ENCODE results near the gene NDUFA5. TPM values are rescaled to one million over a fixed set of nuclear protein-coding genes. Genes with fewer than 3 reads are reported as not detected.
"Not testable (repeated sequence)": the region's sequence is repeated elsewhere in the genome, so short reads cannot be mapped to it uniquely, and the experiment has no call there.

Gene NDUFA5
- total RNA-seq, 1 donor from 2014 or later, result 30.1 TPM

- peak; percentile 73 for DNase-seq (ENCODE audit: low read depth)
- H3K4me3 ChIP-seq (ENCODE audit: low read depth, low read length), result peak within 1 kb of the TSS; percentile 78
- no peak for TF ChIP-seq CTCF (conservative IDR thresholded peaks at IDR 0.05; ENCODE audit: low read depth, low read length)
Observed at GRCh38 chr7:123534383-123535260, 23.0 kb downstream of the NDUFA5 start, which contains the start of gene IQUB. Gene IQUB, minus strand, starts transcription at chr7:123534595. Its CDS starts 22,255 bp downstream, at chr7:123512340.

DNA sequence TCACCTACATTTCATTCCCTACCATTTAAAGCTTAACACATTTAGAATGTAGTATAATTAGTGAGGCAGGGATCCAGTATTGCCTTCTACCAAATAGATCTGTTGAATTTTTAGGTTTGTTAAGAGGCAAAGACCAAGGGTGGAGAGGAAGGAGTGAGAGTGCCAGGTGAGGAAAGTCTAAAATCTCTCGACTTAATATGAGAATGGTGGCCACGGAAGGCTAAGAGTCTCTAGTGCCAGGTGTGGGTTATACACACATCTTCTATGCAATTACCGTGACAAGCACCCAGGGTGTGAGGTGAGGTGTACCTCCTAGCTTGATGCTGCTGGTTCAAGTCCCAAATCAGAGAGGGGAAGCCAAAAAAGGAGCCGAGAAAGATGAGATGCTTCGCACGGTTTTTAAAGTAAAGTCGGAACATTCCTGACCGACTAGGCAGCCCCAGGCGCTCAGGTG is 23.7 kb downstream of the NDUFA5 start:
- TF ChIP-seq CTCF (conservative IDR thresholded peaks at IDR 0.05; ENCODE audit: low read depth, low read length), result no peak
- H3K4me3 ChIP-seq (ENCODE audit: low read depth, low read length), result peak overlapping the region; percentile 78
- DNase-seq (ENCODE audit: low read depth), result no peak

- DNase-seq (ENCODE audit: low read depth), result no peak
- no peak for TF ChIP-seq CTCF (conservative IDR thresholded peaks at IDR 0.05; ENCODE audit: low read depth, low read length)
- peak overlapping the region; percentile 78 for H3K4me3 ChIP-seq (ENCODE audit: low read depth, low read length)
Observed at GRCh38 chr7:123533553-123533917, 24.1 kb downstream of the NDUFA5 start.

DNA sequence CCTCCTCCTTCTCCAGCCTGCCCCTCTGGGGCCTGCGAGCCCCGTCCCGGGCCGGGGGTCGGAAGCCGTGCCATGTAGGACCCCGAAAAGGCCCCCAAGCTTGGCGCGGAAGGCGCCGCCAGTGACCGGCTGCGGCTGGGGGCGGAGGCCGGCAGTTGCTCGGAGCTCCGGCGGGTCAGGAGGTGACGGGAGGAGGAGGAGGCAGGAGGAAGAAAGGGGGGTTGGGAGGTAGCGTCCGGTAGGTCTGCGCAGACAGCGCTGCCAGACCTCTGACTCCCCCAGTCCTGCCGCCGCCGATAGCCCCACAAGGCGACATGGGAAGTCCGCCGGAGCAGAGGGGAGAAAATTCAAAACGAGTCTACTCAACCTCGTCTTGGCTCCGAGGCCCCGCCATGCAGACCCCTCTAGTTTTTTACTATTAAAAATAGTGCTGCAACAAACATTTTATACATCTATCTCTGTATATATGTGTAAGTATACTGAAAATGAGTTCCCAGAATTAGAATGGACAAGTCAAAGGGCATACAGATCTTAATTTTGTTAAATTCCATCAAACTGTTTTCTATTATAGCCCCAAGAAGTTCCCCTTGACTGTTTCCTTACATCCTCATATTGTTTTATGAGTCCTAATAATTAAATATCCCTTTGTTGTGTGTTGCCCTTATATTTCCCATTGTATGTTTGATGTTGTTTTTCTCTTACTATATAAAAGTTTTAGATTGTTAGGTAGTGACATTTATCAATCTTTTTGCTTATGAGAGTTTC is 24.6 kb downstream of the NDUFA5 start:
- peak overlapping the region; percentile 78 for H3K4me3 ChIP-seq (ENCODE audit: low read depth, low read length)
- DNase-seq (ENCODE audit: low read depth), result not testable (repeated sequence)

GRCh38 chr7:123532343-123532742 is 25.3 kb downstream of the NDUFA5 start:
- H3K4me3 ChIP-seq (ENCODE audit: low read depth, low read length), result peak overlapping the region; percentile 78
- not testable (repeated sequence) for DNase-seq (ENCODE audit: low read depth)

GRCh38 chr7:123530035-123530591 is 27.5 kb downstream of the NDUFA5 start:
- H3K4me3 ChIP-seq (ENCODE audit: low read depth, low read length); DNase-seq (ENCODE audit: low read depth): not testable (repeated sequence)

GRCh38 chr7:123528265-123528664 is 29.4 kb downstream of the NDUFA5 start:
- TF ChIP-seq CTCF (conservative IDR thresholded peaks at IDR 0.05; ENCODE audit: low read depth, low read length), result no peak
- no peak for DNase-seq (ENCODE audit: low read depth)
- H3K4me3 ChIP-seq (ENCODE audit: low read depth, low read length), result no peak overlapping the region

DNA sequence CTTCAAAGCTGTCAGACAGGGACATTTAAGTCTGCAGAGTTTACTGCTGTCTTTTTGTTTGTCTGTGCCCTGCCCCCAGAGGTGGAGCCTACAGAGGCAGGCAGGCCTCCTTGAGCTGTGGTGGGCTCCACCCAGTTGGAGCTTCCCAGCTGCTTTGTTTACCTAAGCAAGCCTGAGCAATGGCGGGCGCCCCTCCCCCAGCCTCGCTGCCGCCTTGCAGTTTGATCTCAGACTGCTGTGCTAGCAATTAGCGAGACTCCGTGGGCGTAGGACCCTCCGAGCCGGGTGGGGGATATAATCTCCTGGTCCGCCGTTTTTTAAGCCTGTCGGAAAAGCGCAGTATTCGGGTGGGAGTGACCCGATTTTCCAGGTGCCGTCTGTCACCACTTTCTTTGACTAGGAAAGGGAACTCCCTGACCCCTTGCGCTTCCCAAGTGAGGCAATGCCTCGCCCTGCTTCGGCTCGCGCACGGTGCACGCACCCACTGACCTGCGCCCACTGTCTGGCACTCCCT is 29.8 kb downstream of the NDUFA5 start:
- H3K4me3 ChIP-seq (ENCODE audit: low read depth, low read length); DNase-seq (ENCODE audit: low read depth): not testable (repeated sequence)

GRCh38 chr7:123526533-123526932 is 31.1 kb downstream of the NDUFA5 start:
- DNase-seq (ENCODE audit: low read depth); H3K4me3 ChIP-seq (ENCODE audit: low read depth, low read length): not testable (repeated sequence)
